Bronchial epithelial cell (primary cell): ENCODE data around the gene ZNF780A. TPM values are rescaled to one million over a fixed set of nuclear protein-coding genes. Genes with fewer than 3 reads are reported as not detected.
A peak's percentile ranks its signal among the peaks of the same experiment; 100 is the strongest.
"Not testable (repeated sequence)": the region's sequence is repeated elsewhere in the genome, so short reads cannot be mapped to it uniquely, and the experiment has no call there.

ENCODE experiments used
- DNase-seq: peaks from one replicate; pipeline ENCODE4 v3.0.0-alpha.2; 2010; ENCODE audit warnings: low read depth
- FAIRE-seq: peaks from 2 replicates; lab custom pipeline; 2011; peaks lifted over from hg19 to GRCh38; lab: Jason Lieb, UNC
- H3K27me3 ChIP-seq: 2 replicates; pipeline ENCODE4 v1.5.1; 2011; ENCODE audit warnings: low read length; ENCODE audit not compliant: control insufficient read depth, insufficient read depth
- H3K36me3 ChIP-seq: 2 replicates; pipeline ENCODE4 v1.5.1; 2011; ENCODE audit warnings: low read length; ENCODE audit not compliant: control insufficient read depth, insufficient read depth
- H3K4me3 ChIP-seq: 2 replicates; pipeline ENCODE4 v1.5.1; 2011; ENCODE audit warnings: mild to moderate bottlenecking, low read depth, low read length, control low read depth
- total RNA-seq: library from RNA; depleted of rRNA; stranded (reverse); fragments of >200 nt; gene quantifications from 2 replicates; pipeline ENCODE4 v1.2.1, GENCODE V29; 2014
- TF ChIP-seq, protein P1 (sequence below): IDR thresholded peaks from 2 replicates; pipeline ENCODE4 v1.5.1; 2011; ENCODE audit warnings: mild to moderate bottlenecking, moderate library complexity, low read length, control low read depth, inconsistent platforms; ENCODE audit not compliant: insufficient read depth, severe bottlenecking

Gene ZNF780A
- total RNA-seq, 1 donor from 2014 or later = 14.0 TPM

DNA sequence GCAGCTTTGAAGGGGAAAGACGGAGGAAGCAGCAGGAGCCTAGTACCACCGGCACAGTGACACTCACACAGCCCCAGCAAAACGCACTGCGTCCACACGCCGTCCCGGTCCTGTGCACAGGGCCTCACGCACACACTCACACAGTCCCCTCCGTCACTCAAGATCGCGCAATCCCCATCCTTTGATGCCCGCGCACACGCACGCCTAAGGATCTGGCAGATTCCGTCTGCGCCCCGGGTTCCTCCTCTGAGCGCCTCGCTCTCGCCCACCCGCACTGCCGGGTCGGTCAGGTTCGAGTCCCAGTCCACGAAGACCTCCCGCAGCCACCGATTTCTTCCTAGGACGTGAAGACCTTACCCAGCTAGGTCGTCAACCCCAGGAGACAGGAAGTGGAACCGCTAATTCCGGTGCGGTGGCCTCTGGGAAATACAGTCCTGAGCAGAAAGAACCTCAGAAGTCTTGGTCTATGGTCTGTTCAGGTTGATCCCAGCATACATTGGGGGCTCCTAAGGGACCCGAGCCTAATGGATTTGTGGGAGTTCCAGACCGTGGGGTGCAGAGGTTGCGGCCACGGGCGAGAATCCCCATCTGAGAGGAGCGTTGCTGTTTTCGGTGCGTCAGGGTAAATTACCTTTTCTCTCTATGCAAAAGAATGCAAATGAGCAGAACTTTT, 34.8 kb downstream of the ZNF780A start, which contains the start of gene ZNF780B:
Gene ZNF780B, minus strand, starts transcription at position 400 of the 673 bp plus-strand sequence. CDS start 5,899 bp downstream, outside the sequence.
- TF ChIP-seq, protein P1, sequence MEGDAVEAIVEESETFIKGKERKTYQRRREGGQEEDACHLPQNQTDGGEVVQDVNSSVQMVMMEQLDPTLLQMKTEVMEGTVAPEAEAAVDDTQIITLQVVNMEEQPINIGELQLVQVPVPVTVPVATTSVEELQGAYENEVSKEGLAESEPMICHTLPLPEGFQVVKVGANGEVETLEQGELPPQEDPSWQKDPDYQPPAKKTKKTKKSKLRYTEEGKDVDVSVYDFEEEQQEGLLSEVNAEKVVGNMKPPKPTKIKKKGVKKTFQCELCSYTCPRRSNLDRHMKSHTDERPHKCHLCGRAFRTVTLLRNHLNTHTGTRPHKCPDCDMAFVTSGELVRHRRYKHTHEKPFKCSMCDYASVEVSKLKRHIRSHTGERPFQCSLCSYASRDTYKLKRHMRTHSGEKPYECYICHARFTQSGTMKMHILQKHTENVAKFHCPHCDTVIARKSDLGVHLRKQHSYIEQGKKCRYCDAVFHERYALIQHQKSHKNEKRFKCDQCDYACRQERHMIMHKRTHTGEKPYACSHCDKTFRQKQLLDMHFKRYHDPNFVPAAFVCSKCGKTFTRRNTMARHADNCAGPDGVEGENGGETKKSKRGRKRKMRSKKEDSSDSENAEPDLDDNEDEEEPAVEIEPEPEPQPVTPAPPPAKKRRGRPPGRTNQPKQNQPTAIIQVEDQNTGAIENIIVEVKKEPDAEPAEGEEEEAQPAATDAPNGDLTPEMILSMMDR = no peak
- Histone ChIP-seq H3K36me3 (no peaks in the 10 kb centered on the region), H3K27me3 (no peaks in the 10 kb centered on the region), H3K4me3 (peak within 1 kb of the TSS; percentile 69)
- DNase-seq = peak; percentile 35
- no peak for FAIRE-seq

DNA sequence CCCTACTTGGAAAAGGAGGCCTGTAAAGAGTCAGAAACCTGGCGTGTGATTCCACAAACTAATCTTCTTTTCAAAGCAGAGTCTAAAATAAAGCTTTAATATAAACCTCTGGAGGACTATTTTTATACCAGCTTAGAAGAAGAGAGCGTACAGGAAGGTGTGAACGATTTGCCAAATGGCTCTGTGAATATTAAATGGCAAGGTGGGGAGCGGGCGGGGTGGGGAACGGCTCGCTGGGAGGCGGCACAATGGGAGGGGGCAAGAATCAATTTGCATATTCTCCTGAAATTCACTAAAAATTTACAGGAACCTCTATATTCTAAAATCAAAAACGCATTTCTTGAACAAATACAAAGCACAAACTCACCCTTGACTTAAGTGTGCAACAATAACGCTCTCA, 35.7 kb downstream of the ZNF780A start:
- TF ChIP-seq, protein P1 = no peak
- DNase-seq (no peak), FAIRE-seq (no peak)
- Histone ChIP-seq H3K36me3 (no peaks in the 10 kb centered on the region), H3K4me3 (peak overlapping the region; percentile 69), H3K27me3 (no peaks in the 10 kb centered on the region)

DNA sequence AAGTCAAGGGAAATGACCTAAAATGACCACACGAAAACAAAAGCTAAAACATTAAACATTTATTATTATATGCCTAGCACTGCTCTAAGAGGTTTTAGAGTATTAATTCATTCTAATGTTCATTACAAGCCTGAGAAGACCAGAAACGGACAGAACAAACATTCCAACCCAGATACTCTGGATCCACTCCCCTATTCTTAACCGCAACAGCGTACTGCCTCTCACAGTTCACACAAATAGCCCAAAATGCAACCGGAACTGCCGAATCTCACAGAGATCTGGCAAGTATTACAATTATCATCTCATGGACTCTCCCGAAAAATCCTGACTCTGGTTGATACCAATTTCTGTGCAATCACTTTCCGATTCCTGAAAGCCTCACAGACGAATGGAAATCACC, 36.1 kb downstream of the ZNF780A start:
- H3K36me3 ChIP-seq = no peaks in the 10 kb centered on the region
- TF ChIP-seq, protein P1 = no peak
- FAIRE-seq (no peak), DNase-seq (no peak)
- H3K4me3 ChIP-seq = no peak overlapping the region
- H3K27me3 ChIP-seq = no peaks in the 10 kb centered on the region

DNA sequence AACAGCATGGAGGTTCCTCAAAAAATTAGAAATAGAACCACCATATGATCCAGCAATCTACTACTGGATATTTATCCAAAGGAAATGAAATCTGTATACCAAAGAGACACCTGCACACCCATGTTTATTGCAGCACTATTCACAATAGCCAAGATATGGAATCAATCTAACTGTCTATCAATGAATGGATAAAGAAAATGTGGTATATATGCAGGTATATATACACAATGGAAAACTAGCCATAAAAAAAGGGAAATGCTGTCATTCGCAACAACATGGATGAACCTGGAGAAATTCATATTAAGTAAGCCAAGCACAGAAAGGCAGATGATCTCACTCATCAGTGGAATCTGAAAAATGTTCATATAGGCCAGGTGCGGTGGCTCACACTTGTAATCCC, 37.3 kb downstream of the ZNF780A start:
- DNase-seq (no peak), FAIRE-seq (no peak)
- H3K36me3 ChIP-seq = no peaks in the 10 kb centered on the region
- no peaks in the 10 kb centered on the region for H3K27me3 ChIP-seq
- TF ChIP-seq, protein P1 = no peak
- H3K4me3 ChIP-seq = no peak overlapping the region

DNA sequence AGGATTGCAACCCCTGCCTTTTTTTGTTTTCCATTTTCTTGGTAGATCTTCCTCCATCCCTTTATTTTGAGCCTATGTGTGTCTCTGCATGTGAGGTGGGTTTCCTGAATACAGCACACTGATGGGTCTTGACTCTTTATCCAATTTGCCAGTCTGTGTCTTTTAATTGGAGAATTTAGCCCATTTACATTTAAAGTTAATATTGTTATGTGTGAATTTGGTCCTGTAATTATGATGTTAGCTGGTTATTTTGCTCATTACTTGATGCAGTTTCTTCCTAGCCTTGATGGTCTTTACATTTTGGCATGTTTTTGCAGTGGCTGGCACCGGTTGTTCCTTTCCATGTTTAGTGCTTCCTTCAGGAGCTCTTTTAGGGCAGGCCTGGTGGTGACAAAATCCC, 49.0 kb downstream of the ZNF780A start:
- DNase-seq, H3K27me3 ChIP-seq, H3K4me3 ChIP-seq, FAIRE-seq, H3K36me3 ChIP-seq: not testable (repeated sequence)

DNA sequence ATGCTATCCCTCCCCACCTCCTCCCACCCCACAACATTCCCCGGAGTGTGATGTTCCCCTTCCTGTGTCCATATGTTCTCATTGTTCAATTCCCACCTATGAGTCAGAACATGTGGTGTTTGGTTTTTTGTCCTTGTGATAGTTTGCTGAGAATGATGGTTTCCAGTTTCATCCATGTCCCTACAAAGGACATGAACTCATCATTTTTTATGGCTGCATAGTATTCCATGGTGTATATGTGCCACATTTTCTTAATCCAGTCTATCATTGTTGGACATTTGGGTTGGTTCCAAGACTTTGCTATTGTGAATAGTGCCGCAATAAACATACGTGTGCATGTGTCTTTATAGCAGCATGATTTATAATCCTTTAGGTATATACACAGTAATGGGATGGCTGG, 52.7 kb downstream of the ZNF780A start:
- DNase-seq, H3K27me3 ChIP-seq, H3K36me3 ChIP-seq, H3K4me3 ChIP-seq, FAIRE-seq: not testable (repeated sequence)

DNA sequence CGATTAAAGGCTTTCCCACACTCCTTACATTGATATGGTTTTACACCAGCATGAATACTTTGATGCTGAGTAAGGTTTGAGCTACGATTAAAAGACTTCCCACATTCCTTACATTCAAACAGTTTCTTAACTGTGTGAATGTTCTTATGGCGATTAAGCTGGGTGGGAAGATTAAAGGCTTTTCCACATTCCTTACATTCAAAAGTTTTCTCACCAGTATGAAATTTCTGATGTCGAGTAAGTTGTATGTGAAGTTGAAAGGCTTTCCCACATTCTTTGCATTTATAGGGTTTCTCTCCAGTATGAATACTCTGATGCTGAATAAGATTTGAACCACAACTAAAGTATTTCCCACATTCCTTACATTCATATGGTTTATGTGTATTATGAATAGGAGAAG, 54.7 kb downstream of the ZNF780A start:
- no peaks in the 10 kb centered on the region for H3K36me3 ChIP-seq
- no peak for DNase-seq
- no peak overlapping the region for H3K4me3 ChIP-seq
- H3K27me3 ChIP-seq = no peaks in the 10 kb centered on the region
- no peak for FAIRE-seq
- TF ChIP-seq, protein P1 = no peak
